IPS-18c (cell line): ENCODE measurements around the gene CELA2A.
"Not testable (repeated sequence)": the region's sequence is repeated elsewhere in the genome, so short reads cannot be mapped to it uniquely, and the experiment has no call there.

ENCODE experiments used
- H3K4me3 ChIP-seq: 2 replicates; pipeline ENCODE4 v1.7.0; 2013; ENCODE audit warnings: low read depth, mild to moderate bottlenecking, low read length, moderate library complexity; ENCODE audit not compliant: insufficient read depth
- H3K9me3 ChIP-seq: one replicate; pipeline ENCODE4 v1.6.1; 2013; ENCODE audit warnings: mild to moderate bottlenecking, low read length, moderate library complexity; ENCODE audit not compliant: control insufficient read depth, insufficient read depth

The CELA2A gene

DNA sequence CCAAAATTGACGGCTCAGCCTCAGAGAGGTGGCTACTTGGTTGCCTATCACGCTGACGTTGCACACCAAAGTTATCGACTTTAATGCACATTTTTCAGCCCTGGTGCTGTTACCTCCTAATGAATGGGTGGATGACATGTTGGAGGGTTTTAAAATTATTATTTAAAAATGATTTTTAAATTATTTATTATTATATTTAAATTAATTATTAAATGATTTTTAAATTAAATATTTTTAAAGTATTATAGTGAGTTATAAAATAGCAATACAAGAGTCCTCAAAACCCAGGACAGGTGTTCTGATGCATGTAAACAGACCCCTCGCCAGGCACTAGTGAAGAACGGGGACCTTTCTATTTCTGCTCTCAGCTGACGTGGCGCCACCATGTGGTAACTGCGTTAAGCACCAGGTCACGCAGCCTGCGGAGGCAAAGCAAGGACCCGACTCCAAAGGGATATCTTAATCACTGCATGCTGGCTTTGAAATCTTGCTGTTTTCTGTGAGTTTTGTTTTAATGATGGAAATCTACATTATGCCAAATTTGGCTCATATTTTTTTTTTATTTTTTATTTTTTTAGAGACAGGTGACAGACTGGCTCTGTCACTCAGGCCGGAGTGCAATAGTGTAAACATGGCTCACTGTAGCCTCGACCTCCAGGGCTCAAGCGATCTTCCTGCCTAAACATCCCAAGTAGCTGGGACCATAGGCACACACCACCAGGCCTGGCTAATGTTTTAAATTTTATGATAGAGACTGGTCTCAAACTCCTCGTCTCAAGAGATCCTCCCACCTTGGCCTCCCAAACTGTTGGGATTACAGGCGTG, 44.9 kb downstream of the CELA2A start:
- Histone ChIP-seq H3K9me3 (no peaks in the 10 kb centered on the region), H3K4me3 (no peak overlapping the region)

GRCh38 chr1:15504436-15504835, 47.9 kb downstream of the CELA2A start:
- no peak overlapping the region for H3K4me3 ChIP-seq
- H3K9me3 ChIP-seq: no peaks in the 10 kb centered on the region

- Histone ChIP-seq H3K9me3 (no peaks in the 10 kb centered on the region), H3K4me3 (no peak overlapping the region)
Measured at GRCh38 chr1:15506831-15507230, 50.3 kb downstream of the CELA2A start.

GRCh38 chr1:15507278-15507677, 50.7 kb downstream of the CELA2A start:
- H3K4me3 ChIP-seq: no peak overlapping the region
- H3K9me3 ChIP-seq: no peaks in the 10 kb centered on the region

GRCh38 chr1:15508700-15509487, 52.4 kb downstream of the CELA2A start:
- no peaks in the 10 kb centered on the region for H3K9me3 ChIP-seq
- no peak overlapping the region; the same call in 1 of the 2 replicates for H3K4me3 ChIP-seq

GRCh38 chr1:15509586-15509985, 53.1 kb downstream of the CELA2A start:
- Histone ChIP-seq H3K9me3 (no peaks in the 10 kb centered on the region), H3K4me3 (no peak overlapping the region)

GRCh38 chr1:15510611-15511405, 54.3 kb downstream of the CELA2A start:
- no peaks in the 10 kb centered on the region for H3K9me3 ChIP-seq
- H3K4me3 ChIP-seq: no peak overlapping the region

DNA sequence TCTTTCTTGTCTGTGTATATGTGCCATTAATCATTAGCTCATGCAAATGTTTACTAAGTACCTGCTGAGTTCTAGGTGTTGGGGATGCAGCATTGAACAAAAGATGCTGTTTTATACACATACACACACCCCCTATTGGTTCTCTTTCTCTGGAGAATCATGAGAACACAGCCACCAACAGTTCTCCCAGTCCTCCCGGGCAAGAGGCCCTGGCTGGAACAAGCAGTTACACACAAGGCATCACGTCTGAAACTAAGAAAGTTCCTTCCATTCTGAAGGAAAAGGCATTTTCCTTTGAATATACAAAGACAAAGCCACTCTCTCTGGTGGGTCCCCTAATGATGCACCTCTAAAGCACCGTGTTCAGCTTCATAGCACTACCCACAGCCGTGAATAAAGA, 56.7 kb downstream of the CELA2A start:
- H3K4me3 ChIP-seq: no peak overlapping the region

GRCh38 chr1:15513919-15514318, 57.4 kb downstream of the CELA2A start:
- Histone ChIP-seq H3K9me3 (no peaks in the 10 kb centered on the region), H3K4me3 (no peak overlapping the region)

More for the DNA sequence above, 56.7 kb downstream of the CELA2A start:
- no peaks in the 10 kb centered on the region for H3K9me3 ChIP-seq

- H3K4me3 ChIP-seq, H3K9me3 ChIP-seq: not testable (repeated sequence)
Measured at GRCh38 chr1:15514557-15514956, 58.0 kb downstream of the CELA2A start.

DNA sequence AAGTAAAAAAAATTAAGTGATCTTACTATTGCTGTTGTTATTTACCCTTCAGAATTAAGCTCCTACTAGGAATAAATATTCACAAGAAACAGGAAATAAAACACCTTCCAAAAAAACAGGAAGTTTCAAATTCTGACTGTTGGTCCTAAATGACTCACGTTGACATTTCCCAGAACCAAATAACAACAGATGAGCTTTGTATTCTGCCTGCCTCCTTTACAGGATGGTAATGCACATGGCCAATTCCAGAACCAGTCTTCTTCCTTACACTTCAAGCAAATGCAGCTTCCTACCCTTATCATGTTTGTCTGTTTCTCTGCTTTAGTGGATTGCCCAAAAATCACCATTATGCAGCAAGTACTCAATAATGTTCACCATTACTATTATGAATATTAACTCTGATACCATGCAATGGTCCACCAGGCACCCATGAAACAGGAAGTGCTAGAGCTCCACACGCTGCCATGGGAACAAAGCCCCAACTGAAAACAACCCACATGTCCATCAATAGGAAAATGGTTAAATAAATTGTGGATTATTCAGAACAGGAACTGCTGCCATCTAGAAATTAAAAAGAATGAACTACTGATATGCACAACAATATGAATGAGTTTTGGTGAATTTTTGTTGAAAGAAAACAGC, 58.6 kb downstream of the CELA2A start:
- no peaks in the 10 kb centered on the region for H3K9me3 ChIP-seq
- H3K4me3 ChIP-seq: no peak overlapping the region

DNA sequence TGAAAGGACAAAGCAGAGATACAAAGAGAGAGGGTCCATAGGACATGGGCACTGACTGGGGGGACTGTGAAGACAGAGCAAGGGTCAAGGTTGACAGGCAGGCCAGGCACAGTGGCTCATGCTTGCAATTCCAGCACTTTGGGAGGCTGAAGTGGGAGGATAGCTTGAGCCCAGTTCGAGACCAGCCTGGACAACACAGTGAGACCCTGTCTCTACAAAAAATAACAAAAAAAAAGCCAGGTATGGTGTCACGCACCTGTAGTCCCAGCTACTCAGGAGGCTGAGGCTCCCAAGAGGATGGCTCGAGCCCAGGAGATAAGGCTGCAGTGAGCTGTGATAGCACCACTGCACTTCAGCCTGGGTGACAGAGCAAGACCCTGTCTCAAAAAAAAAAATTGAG, 63.1 kb downstream of the CELA2A start:
- H3K9me3 ChIP-seq: peaks cover 2% of the 10 kb centered on the region

GRCh38 chr1:15521206-15521906, 64.8 kb downstream of the CELA2A start:
- H3K4me3 ChIP-seq, H3K9me3 ChIP-seq: not testable (repeated sequence)

More for the DNA sequence above, 63.1 kb downstream of the CELA2A start:
- H3K4me3 ChIP-seq: no peak overlapping the region
